ENCODE measurements around the gene VWA8.
"Not testable (repeated sequence)": the region's sequence is repeated elsewhere in the genome, so short reads cannot be mapped to it uniquely, and the experiment has no call there.

The VWA8 gene

DNA sequence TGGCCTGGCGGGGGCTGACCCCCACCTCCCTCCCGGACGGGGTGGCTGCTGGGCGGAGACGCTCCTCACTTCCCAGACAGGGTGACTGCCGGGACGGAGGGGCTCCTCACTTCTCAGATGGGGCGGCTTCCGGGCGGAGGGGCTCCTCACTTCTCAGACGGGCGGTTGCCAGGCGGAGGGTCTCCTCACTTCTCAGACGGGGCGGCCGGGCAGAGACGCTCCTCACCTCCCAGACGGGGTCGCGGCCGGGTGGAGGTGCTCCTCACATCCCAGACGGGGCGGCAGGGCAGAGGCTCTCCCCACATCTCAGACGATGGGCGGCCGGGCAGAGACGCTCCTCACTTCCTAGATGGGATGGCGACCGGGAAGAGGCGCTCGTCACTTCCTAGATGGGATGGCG is 79.0 kb downstream of the VWA8 start:
- CTCF ChIA-PET; H3K4me3 ChIP-seq (ENCODE audit: control insufficient read depth in 1 of 7, extremely low read depth in 1 of 7, insufficient read depth in 4 of 7, low read depth in 2 of 7, low read length in 6 of 7); POLR2A ChIA-PET; DNase-seq; H3K4me1 ChIP-seq (ENCODE audit: control extremely low read depth in 1 of 4, control insufficient read depth in 4 of 4, insufficient read depth in 4 of 4, low read length in 3 of 4); H3K27ac ChIP-seq (ENCODE audit: insufficient read depth in 1 of 2, low read depth in 1 of 2, low read length in 2 of 2, poor library complexity in 1 of 2, severe bottlenecking in 2 of 2); H3K27me3 ChIP-seq (replicated peaks in 2 of 5; ENCODE audit: control insufficient read depth in 4 of 5, insufficient read depth in 5 of 5, low read length in 4 of 5): not testable (repeated sequence)
- H3K9me3 ChIP-seq (ENCODE audit: control extremely low read depth in 1 of 5, control insufficient read depth in 4 of 5, insufficient read depth in 2 of 5, low read depth in 1 of 5, low read length in 4 of 5) = peaks cover 0 to 17% (median 0%) of the 10 kb centered on the region in 5 experiments
- H3K36me3 ChIP-seq (ENCODE audit: control insufficient read depth in 4 of 4, insufficient read depth in 4 of 4, low read length in 3 of 4) = peaks cover 12 to 38% (median 24%) of the 10 kb centered on the region in 4 experiments
- 97% methylated on average over 7 of the region's 32 CpGs for WGBS (ENCODE audit: insufficient coverage)

DNA sequence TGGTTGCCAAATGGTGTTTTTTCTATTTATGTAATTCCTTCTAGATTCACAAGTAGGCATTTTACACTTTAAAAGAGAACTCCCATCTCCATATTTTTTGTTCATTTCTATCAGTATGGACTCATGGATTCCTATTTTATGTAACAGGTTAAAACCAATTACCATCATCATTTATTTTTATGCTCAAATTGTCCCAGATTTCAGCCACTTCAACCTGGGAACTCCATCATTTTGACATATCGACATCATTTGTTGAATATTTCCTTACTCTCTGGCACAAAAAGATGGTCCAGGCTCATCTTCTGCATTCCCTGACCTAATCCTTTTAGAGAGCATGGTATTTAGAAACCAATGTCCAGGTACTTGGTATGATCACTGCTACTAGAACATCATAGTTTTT is 79.9 kb downstream of the VWA8 start:
- WGBS (ENCODE audit: insufficient coverage) = 67% methylated on average over 1 of the region's 1 CpG
- Histone ChIP-seq H3K27me3 (replicated peaks in 2 of 5; ENCODE audit: control insufficient read depth in 4 of 5, insufficient read depth in 5 of 5, low read length in 4 of 5) (no peaks in the 10 kb centered on the region), H3K9me3 (ENCODE audit: control extremely low read depth in 1 of 5, control insufficient read depth in 4 of 5, insufficient read depth in 2 of 5, low read depth in 1 of 5, low read length in 4 of 5) (peaks cover 0 to 17% (median 0%) of the 10 kb centered on the region in 5 experiments), H3K4me3 (ENCODE audit: control insufficient read depth in 1 of 7, extremely low read depth in 1 of 7, insufficient read depth in 4 of 7, low read depth in 2 of 7, low read length in 6 of 7) (no peak overlapping the region), H3K27ac (ENCODE audit: insufficient read depth in 1 of 2, low read depth in 1 of 2, low read length in 2 of 2, poor library complexity in 1 of 2, severe bottlenecking in 2 of 2) (no peak overlapping the region), H3K4me1 (ENCODE audit: control extremely low read depth in 1 of 4, control insufficient read depth in 4 of 4, insufficient read depth in 4 of 4, low read length in 3 of 4) (no peaks in the 10 kb centered on the region), H3K36me3 (ENCODE audit: control insufficient read depth in 4 of 4, insufficient read depth in 4 of 4, low read length in 3 of 4) (peaks cover 12 to 34% (median 27%) of the 10 kb centered on the region in 4 experiments)
- DNase-seq = no peak
- CTCF ChIA-PET = no interaction called here
- POLR2A ChIA-PET = no interaction called here

DNA sequence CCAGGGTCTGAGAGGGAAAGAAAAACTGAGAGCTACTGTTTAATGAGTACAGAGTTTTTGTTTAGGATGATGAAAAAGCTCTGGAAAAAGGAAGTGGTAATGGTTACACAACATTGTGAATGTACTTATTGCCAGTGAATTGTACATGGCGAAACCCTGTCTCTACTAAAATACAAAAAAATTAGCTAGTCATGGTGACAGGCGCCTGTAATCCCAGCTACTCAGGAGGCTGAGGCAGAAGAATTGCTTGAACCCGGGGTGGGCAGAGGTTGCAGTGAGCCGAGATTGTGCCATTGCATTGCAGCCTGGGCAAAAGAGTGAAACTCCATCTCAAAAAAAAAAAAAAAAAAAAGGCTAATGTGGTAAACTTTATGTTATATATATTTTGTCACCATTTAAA is 96.3 kb downstream of the VWA8 start:
- CTCF ChIA-PET = no interaction called here
- 100% methylated on average over 3 of the region's 4 CpGs for WGBS (ENCODE audit: insufficient coverage)
- H3K36me3 ChIP-seq (ENCODE audit: control insufficient read depth in 4 of 4, insufficient read depth in 4 of 4, low read length in 3 of 4) = peaks cover 4 to 11% (median 10%) of the 10 kb centered on the region in 4 experiments

DNA sequence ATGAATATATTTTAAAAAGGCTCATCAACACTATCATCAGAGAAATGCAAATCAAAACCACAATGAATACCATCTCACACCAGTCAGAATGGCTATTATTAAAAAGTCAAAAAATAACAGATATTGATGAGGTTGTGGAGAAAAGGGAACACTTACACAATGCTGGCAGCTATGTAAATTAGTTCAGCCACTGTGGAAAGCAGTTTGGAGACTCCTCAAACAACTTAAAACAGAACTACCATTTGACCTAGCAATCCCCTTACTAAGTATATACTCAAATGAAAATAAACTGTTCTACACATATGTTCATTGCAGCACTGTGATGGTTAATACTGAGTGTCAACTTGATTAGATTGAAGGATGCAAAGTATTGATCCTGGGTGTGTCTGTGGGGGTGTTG is 98.2 kb downstream of the VWA8 start:
- POLR2A ChIA-PET; H3K9me3 ChIP-seq (ENCODE audit: control extremely low read depth in 1 of 5, control insufficient read depth in 4 of 5, insufficient read depth in 2 of 5, low read depth in 1 of 5, low read length in 4 of 5); DNase-seq; H3K27me3 ChIP-seq (replicated peaks in 2 of 5; ENCODE audit: control insufficient read depth in 4 of 5, insufficient read depth in 5 of 5, low read length in 4 of 5); CTCF ChIA-PET; H3K27ac ChIP-seq (ENCODE audit: insufficient read depth in 1 of 2, low read depth in 1 of 2, low read length in 2 of 2, poor library complexity in 1 of 2, severe bottlenecking in 2 of 2); H3K4me1 ChIP-seq (ENCODE audit: control extremely low read depth in 1 of 4, control insufficient read depth in 4 of 4, insufficient read depth in 4 of 4, low read length in 3 of 4); H3K4me3 ChIP-seq (ENCODE audit: control insufficient read depth in 1 of 7, extremely low read depth in 1 of 7, insufficient read depth in 4 of 7, low read depth in 2 of 7, low read length in 6 of 7): not testable (repeated sequence)
- H3K36me3 ChIP-seq (ENCODE audit: control insufficient read depth in 4 of 4, insufficient read depth in 4 of 4, low read length in 3 of 4) = peaks cover 0 to 18% (median 10%) of the 10 kb centered on the region in 4 experiments

More for the DNA sequence above, 96.3 kb downstream of the VWA8 start:
- H3K9me3 ChIP-seq (ENCODE audit: control extremely low read depth in 1 of 5, control insufficient read depth in 4 of 5, insufficient read depth in 2 of 5, low read depth in 1 of 5, low read length in 4 of 5) = peaks cover 0 to 5% (median 0%) of the 10 kb centered on the region in 5 experiments
- DNase-seq = peak in 2 of 3 donors; percentile 43 to 50
- H3K4me3 ChIP-seq (ENCODE audit: control insufficient read depth in 1 of 7, extremely low read depth in 1 of 7, insufficient read depth in 4 of 7, low read depth in 2 of 7, low read length in 6 of 7) = no peak overlapping the region
- H3K27ac ChIP-seq (ENCODE audit: insufficient read depth in 1 of 2, low read depth in 1 of 2, low read length in 2 of 2, poor library complexity in 1 of 2, severe bottlenecking in 2 of 2) = no peak overlapping the region
- H3K4me1 ChIP-seq (ENCODE audit: control extremely low read depth in 1 of 4, control insufficient read depth in 4 of 4, insufficient read depth in 4 of 4, low read length in 3 of 4) = no peaks in the 10 kb centered on the region
- no peaks in the 10 kb centered on the region for H3K27me3 ChIP-seq (replicated peaks in 2 of 5; ENCODE audit: control insufficient read depth in 4 of 5, insufficient read depth in 5 of 5, low read length in 4 of 5)
- POLR2A ChIA-PET = no interaction called here

DNA sequence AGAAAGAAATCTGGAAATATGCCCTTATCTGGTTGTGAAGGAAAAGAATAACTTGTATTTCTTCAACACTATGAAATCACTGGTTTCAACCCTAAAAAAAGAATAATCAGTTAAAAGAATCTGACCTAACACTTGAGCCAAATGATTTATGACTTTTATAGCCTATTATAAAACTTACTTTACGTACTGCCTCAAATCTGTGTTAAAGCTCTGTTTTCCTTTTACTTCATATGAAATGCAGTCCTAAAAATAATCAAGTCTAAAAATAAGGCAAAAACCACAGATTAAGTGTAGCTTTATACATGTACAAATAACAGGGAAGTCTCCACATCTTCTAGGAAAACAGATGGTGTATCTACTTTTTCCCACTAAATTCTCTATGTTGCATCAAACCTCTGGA is 101.3 kb downstream of the VWA8 start:
- WGBS (ENCODE audit: insufficient coverage) = no CpG with 5 or more reads among the region's 1 CpG
- ChIA-PET POLR2A (no interaction called here), CTCF (interaction anchor here (1.3 kb wide), 1 partner anchor 16 kb away, joined by 3 read pairs; no protein-coding TSS in a partner anchor)
- no peak for DNase-seq
- H3K27ac ChIP-seq (ENCODE audit: insufficient read depth in 1 of 2, low read depth in 1 of 2, low read length in 2 of 2, poor library complexity in 1 of 2, severe bottlenecking in 2 of 2) = no peak overlapping the region
- peaks cover 0 to 19% (median 11%) of the 10 kb centered on the region in 4 experiments for H3K36me3 ChIP-seq (ENCODE audit: control insufficient read depth in 4 of 4, insufficient read depth in 4 of 4, low read length in 3 of 4)
- H3K9me3 ChIP-seq (ENCODE audit: control extremely low read depth in 1 of 5, control insufficient read depth in 4 of 5, insufficient read depth in 2 of 5, low read depth in 1 of 5, low read length in 4 of 5) = peaks cover 0 to 5% (median 0%) of the 10 kb centered on the region in 5 experiments
- no peaks in the 10 kb centered on the region for H3K27me3 ChIP-seq (replicated peaks in 2 of 5; ENCODE audit: control insufficient read depth in 4 of 5, insufficient read depth in 5 of 5, low read length in 4 of 5)
- H3K4me1 ChIP-seq (ENCODE audit: control extremely low read depth in 1 of 4, control insufficient read depth in 4 of 4, insufficient read depth in 4 of 4, low read length in 3 of 4) = no peaks in the 10 kb centered on the region
- no peak overlapping the region for H3K4me3 ChIP-seq (ENCODE audit: control insufficient read depth in 1 of 7, extremely low read depth in 1 of 7, insufficient read depth in 4 of 7, low read depth in 2 of 7, low read length in 6 of 7)

DNA sequence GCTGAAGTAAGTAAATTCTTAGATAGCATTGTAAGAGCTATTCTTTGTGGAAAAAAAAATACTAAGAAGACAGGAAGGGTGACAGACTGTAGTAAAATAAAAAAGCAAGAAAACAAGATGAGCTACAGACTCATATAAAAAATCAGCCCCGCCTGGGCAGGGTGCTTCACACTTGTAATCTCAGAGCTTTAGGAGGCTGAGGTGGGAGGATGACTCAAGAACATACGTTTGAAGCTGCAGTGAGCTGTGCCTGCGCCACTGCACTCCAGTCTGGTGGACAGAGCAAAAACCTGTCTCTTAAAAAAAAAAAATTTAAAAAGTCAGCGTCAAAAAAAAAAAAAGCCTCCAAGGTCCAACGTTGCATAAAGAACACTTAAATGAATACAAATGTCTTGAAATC is 102.1 kb downstream of the VWA8 start:
- CTCF ChIA-PET = interaction anchor here (1.3 kb wide), 1 partner anchor 15 kb away, joined by 3 read pairs; no protein-coding TSS in a partner anchor
- H3K4me1 ChIP-seq (ENCODE audit: control extremely low read depth in 1 of 4, control insufficient read depth in 4 of 4, insufficient read depth in 4 of 4, low read length in 3 of 4) = no peaks in the 10 kb centered on the region
- no peak overlapping the region for H3K27ac ChIP-seq (ENCODE audit: insufficient read depth in 1 of 2, low read depth in 1 of 2, low read length in 2 of 2, poor library complexity in 1 of 2, severe bottlenecking in 2 of 2)
- no peak for DNase-seq
- no peaks in the 10 kb centered on the region for H3K27me3 ChIP-seq (replicated peaks in 2 of 5; ENCODE audit: control insufficient read depth in 4 of 5, insufficient read depth in 5 of 5, low read length in 4 of 5)
- POLR2A ChIA-PET = no interaction called here
- no peak overlapping the region for H3K4me3 ChIP-seq (ENCODE audit: control insufficient read depth in 1 of 7, extremely low read depth in 1 of 7, insufficient read depth in 4 of 7, low read depth in 2 of 7, low read length in 6 of 7)
- H3K36me3 ChIP-seq (ENCODE audit: control insufficient read depth in 4 of 4, insufficient read depth in 4 of 4, low read length in 3 of 4) = peaks cover 0 to 23% (median 12%) of the 10 kb centered on the region in 4 experiments
- H3K9me3 ChIP-seq (ENCODE audit: control extremely low read depth in 1 of 5, control insufficient read depth in 4 of 5, insufficient read depth in 2 of 5, low read depth in 1 of 5, low read length in 4 of 5) = peaks cover 0 to 5% (median 1%) of the 10 kb centered on the region in 5 experiments
- 100% methylated on average over 3 of the region's 5 CpGs for WGBS (ENCODE audit: insufficient coverage)

DNA sequence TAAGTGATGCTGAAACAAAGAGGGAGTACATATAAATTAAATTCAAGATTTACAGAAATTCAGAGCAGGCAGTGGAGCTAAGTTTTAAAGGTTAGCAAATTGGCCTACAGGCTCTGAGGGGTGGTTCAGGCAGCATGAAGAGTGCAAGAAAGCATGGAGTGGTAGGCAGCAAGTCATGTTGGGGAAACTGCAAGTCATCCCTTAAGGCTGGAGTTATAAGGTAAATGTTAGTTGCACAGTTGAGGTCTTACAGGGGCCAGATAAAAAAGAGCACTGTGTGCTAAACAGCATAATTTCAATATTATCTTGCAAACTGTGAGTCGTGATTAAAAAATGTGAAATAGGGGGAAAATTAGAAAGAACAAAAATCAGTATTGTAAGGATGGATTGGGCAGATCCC is 106.2 kb downstream of the VWA8 start:
- no peak overlapping the region for H3K4me3 ChIP-seq (ENCODE audit: control insufficient read depth in 1 of 7, extremely low read depth in 1 of 7, insufficient read depth in 4 of 7, low read depth in 2 of 7, low read length in 6 of 7)
- H3K36me3 ChIP-seq (ENCODE audit: control insufficient read depth in 4 of 4, insufficient read depth in 4 of 4, low read length in 3 of 4) = peaks cover 0 to 23% (median 5%) of the 10 kb centered on the region in 4 experiments
- H3K4me1 ChIP-seq (ENCODE audit: control extremely low read depth in 1 of 4, control insufficient read depth in 4 of 4, insufficient read depth in 4 of 4, low read length in 3 of 4) = no peaks in the 10 kb centered on the region
- peaks cover 0 to 5% (median 3%) of the 10 kb centered on the region in 5 experiments for H3K9me3 ChIP-seq (ENCODE audit: control extremely low read depth in 1 of 5, control insufficient read depth in 4 of 5, insufficient read depth in 2 of 5, low read depth in 1 of 5, low read length in 4 of 5)
- H3K27me3 ChIP-seq (replicated peaks in 2 of 5; ENCODE audit: control insufficient read depth in 4 of 5, insufficient read depth in 5 of 5, low read length in 4 of 5) = no peaks in the 10 kb centered on the region
- H3K27ac ChIP-seq (ENCODE audit: insufficient read depth in 1 of 2, low read depth in 1 of 2, low read length in 2 of 2, poor library complexity in 1 of 2, severe bottlenecking in 2 of 2) = no peak overlapping the region
- 90% methylated on average over 1 of the region's 1 CpG for WGBS (ENCODE audit: insufficient coverage)
- DNase-seq = no peak
- POLR2A ChIA-PET = no interaction called here
- CTCF ChIA-PET = no interaction called here

All from common myeloid progenitor, CD34-positive (primary cell).